ENCODE results near the gene PPIE.

The PPIE gene

GRCh38 chr1:39805385-39805784 lies 66.7 kb downstream of the PPIE start:
- DNase-seq (ENCODE audit: low spot score), result no peak

- no peak for DNase-seq (ENCODE audit: low spot score)
These were observed 70.3 kb downstream of the PPIE start for GRCh38 chr1:39808784-39809517.

- DNase-seq (ENCODE audit: low spot score), result no peak
These were observed 74.2 kb downstream of the PPIE start for GRCh38 chr1:39812913-39813312.
